Liver (tissue), 9 donors: ENCODE results near the gene PLXNB2. TPM values are rescaled to one million over a fixed set of nuclear protein-coding genes. Genes with fewer than 3 reads are reported as not detected.

Experiments used
- DNase-seq: peaks from one replicate; pipeline ENCODE4 v3.0.0-alpha.2; 2017; ENCODE audit warnings: low spot score
- H3K27ac ChIP-seq, 2 donors: one replicate each; pipeline ENCODE4 v1.7.0; 2013; ENCODE audit warnings: inconsistent platforms in 2 of 2, low read length in 2 of 2, control low read depth in 1 of 2, low read depth in 1 of 2, mild to moderate bottlenecking in 1 of 2
- H3K27me3 ChIP-seq, 4 donors: one replicate each; pipeline versions ENCODE4 v1.6.1 to v1.7.0; 2013; ENCODE audit warnings: low read length in 3 of 4, inconsistent platforms in 1 of 4, mild to moderate bottlenecking in 1 of 4, moderate library complexity in 1 of 4; ENCODE audit not compliant: control insufficient read depth in 4 of 4, insufficient read depth in 4 of 4
- H3K36me3 ChIP-seq, 4 donors: one replicate each; pipeline versions ENCODE4 v1.6.1 to v1.7.0; 2013; ENCODE audit warnings: low read length in 3 of 4, mild to moderate bottlenecking in 3 of 4, low read depth in 1 of 4, moderate library complexity in 1 of 4; ENCODE audit not compliant: control insufficient read depth in 4 of 4, insufficient read depth in 3 of 4
- H3K4me1 ChIP-seq, 4 donors: one replicate each; pipeline versions ENCODE4 v1.6.1 to v1.7.0; 2013; ENCODE audit warnings: low read length in 3 of 4, mild to moderate bottlenecking in 3 of 4, moderate library complexity in 1 of 4; ENCODE audit not compliant: control insufficient read depth in 4 of 4, insufficient read depth in 4 of 4
- H3K4me3 ChIP-seq, 3 donors: one replicate each; pipeline versions ENCODE4 v1.6.1 to v1.7.0; 2013; ENCODE audit warnings: low read length in 3 of 3, control low read depth in 1 of 3, low read depth in 1 of 3, mild to moderate bottlenecking in 1 of 3
- H3K9ac ChIP-seq, 2 donors: one replicate each; pipeline ENCODE4 v1.7.0; 2013; ENCODE audit warnings: low read length in 2 of 2, mild to moderate bottlenecking in 2 of 2, moderate library complexity in 2 of 2, control low read depth in 1 of 2, low read depth in 1 of 2
- H3K9me3 ChIP-seq, 4 donors: one replicate each; pipeline versions ENCODE4 v1.6.1 to v1.7.0; 2013; ENCODE audit warnings: low read length in 3 of 4; ENCODE audit not compliant: control insufficient read depth in 4 of 4
- EGR1 ChIP-seq, 2 donors: IDR thresholded peaks; 2 replicates each; pipeline ENCODE4 v1.6.1; 2016 to 2018; ENCODE audit warnings: antibody characterized with exemption in 2 of 2, low read depth in 2 of 2
- FOXA1 ChIP-seq: IDR thresholded peaks from 2 replicates; pipeline ENCODE4 v1.6.1; 2016; ENCODE audit warnings: antibody characterized with exemption
- GABPA ChIP-seq, 2 donors: IDR thresholded peaks in 1 of 2; conservative IDR thresholded peaks in 1 of 2; 2 replicates each; pipeline ENCODE4 v1.6.1; 2016; ENCODE audit warnings: antibody characterized with exemption in 2 of 2, mild to moderate bottlenecking in 1 of 2, moderate library complexity in 1 of 2
- HNF4A ChIP-seq, 2 donors: conservative IDR thresholded peaks; 2 replicates each; pipeline ENCODE4 v1.6.1; 2016; ENCODE audit warnings: antibody characterized with exemption in 2 of 2, mild to moderate bottlenecking in 2 of 2
- HNF4G ChIP-seq: IDR thresholded peaks from 2 replicates; pipeline ENCODE4 v1.6.1; 2016; ENCODE audit warnings: antibody characterized with exemption
- JUND ChIP-seq, 2 donors: IDR thresholded peaks; 2 replicates each; pipeline ENCODE4 v1.6.1; 2016; ENCODE audit warnings: antibody characterized with exemption in 2 of 2
- NR2F2 ChIP-seq: IDR thresholded peaks from 2 replicates; pipeline ENCODE4 v1.6.1; 2016; ENCODE audit warnings: antibody characterized with exemption
- RAD21 ChIP-seq, 2 donors: IDR thresholded peaks; 2 replicates each; pipeline ENCODE4 v1.6.1; 2016; ENCODE audit warnings: antibody characterized with exemption in 2 of 2, mild to moderate bottlenecking in 2 of 2
- RXRA ChIP-seq, 2 donors: IDR thresholded peaks; 2 replicates each; pipeline ENCODE4 v1.6.1; 2017 to 2018; ENCODE audit warnings: antibody characterized with exemption in 2 of 2, mild to moderate bottlenecking in 1 of 2
- SP1 ChIP-seq: IDR thresholded peaks from 2 replicates; pipeline ENCODE4 v1.6.1; 2018; ENCODE audit warnings: antibody characterized with exemption, mild to moderate bottlenecking
- TAF1 ChIP-seq: conservative IDR thresholded peaks from 2 replicates; pipeline ENCODE4 v1.6.1; 2016; ENCODE audit warnings: antibody characterized with exemption, mild to moderate bottlenecking
- YY1 ChIP-seq: IDR thresholded peaks from 2 replicates; pipeline ENCODE4 v1.6.1; 2016; ENCODE audit warnings: antibody characterized with exemption, mild to moderate bottlenecking
- WGBS: extraction: QIAGEN DNeasy Blood & Tissue Kit; methylation state at CpG from one replicate; pipeline ENCODE4 v1.1.7; 2013; 5-methylcytosine and 5-hydroxymethylcytosine counted together
- polyA plus RNA-seq, 2 donors: library from polyadenylated mRNA; stranded (reverse) in 1 of 2; unstranded in 1 of 2; fragments of 200-250 nt in 1 of 2; fragments of >200 nt in 1 of 2; fragmentation: Nextera tagmentation in 1 of 2; extraction: Ambion mirVana in 1 of 2; gene quantifications; one replicate each; pipeline versions ENCODE4 v1.2.1 to v1.2.3, GENCODE V29; 2013 to 2015
- total RNA-seq, 2 donors: library from RNA; depleted of rRNA; stranded (reverse); fragments of >200 nt; gene quantifications; one replicate each; pipeline ENCODE4 v1.2.3, GENCODE V29; 2014
- TF ChIP-seq, protein P1 (sequence below): IDR thresholded peaks from 2 replicates; pipeline ENCODE4 v1.6.1; 2016; ENCODE audit warnings: antibody characterized with exemption
- TF ChIP-seq, protein P2 (sequence below): IDR thresholded peaks from 2 replicates; pipeline ENCODE4 v1.6.1; 2016; ENCODE audit warnings: antibody characterized with exemption
- TF ChIP-seq, protein P3 (sequence below): IDR thresholded peaks from 2 replicates; pipeline ENCODE4 v1.6.1; 2016; ENCODE audit warnings: antibody characterized with exemption
- TF ChIP-seq, protein P4 (sequence below): fragments of 150-350 bp; IDR thresholded peaks from 2 replicates; pipeline ENCODE4 v1.5.1; 2017; ENCODE audit warnings: improper control_type of control experiment, low read depth, low read length; ENCODE audit not compliant: missing input control
- TF ChIP-seq, protein P5 (sequence below): IDR thresholded peaks from 2 replicates; pipeline ENCODE4 v1.6.1; 2016; ENCODE audit warnings: antibody characterized with exemption, mild to moderate bottlenecking
- donor health status: healthy.
- donor health status: healthy.
- donor health status: healthy.
- donor health status: healthy.
- donor health status: healthy.

Gene PLXNB2
- total and polyA plus RNA-seq, 4 donors = 28.8 to 95.7 (median 73.9) TPM

DNA sequence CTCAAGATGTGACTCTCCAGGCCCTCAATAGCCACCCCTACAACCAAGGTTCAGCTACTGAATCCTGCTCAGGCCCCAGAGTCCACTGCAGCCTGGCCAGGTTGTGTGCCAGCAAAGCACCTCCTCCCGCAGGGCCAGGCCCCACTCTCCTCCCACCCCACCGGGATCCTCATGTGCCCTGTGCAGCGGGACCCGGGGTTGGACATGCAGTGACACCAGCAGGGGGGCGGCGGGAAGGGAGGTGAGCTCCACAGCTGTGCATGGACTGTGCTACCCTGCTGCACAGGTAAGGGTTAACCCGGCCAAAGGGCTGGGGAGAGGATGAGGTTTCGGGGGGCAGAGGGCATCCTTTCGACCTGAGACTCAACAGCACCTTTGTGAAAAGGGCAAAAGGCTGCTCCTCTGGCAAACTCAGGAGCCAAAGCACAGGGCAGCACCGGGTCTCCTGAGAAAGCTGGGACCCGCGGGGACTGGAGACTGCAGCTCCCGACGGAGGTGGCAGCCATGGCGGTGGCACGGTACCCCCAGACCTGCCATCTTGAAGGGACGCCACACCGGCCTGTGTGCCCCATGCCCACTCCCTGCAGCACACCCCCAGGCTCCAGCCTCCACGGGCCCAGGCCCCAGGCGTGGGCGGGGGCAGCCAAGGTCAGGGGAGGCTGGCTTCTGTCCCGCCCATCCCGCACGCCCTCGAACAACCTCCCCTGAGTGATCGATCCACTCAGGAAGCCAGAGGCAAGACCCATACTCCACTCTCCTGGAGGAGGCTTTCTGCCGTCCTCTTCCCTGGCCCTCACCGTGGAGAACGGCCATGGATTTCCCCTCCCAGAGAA lies 10.6 kb downstream of the PLXNB2 start:
- Histone ChIP-seq H3K27me3 (no peaks in the 10 kb centered on the region), H3K4me1 (peaks cover 54 to 90% (median 74%) of the 10 kb centered on the region in 4 donors), H3K36me3 (peaks cover 0 to 2% (median 0%) of the 10 kb centered on the region in 4 donors), H3K9me3 (no peaks in the 10 kb centered on the region), H3K4me3 (peak overlapping the region in 2 of 3 donors; percentile 12 to 36), H3K9ac (no peak overlapping the region), H3K27ac (peak overlapping the region; percentile 16 to 70)
- no peak for TF ChIP-seq GABPA (IDR thresholded peaks at IDR 0.05 in 1 of 2, conservative IDR thresholded peaks at IDR 0.05 in 1 of 2)
- TF ChIP-seq, protein P1, sequence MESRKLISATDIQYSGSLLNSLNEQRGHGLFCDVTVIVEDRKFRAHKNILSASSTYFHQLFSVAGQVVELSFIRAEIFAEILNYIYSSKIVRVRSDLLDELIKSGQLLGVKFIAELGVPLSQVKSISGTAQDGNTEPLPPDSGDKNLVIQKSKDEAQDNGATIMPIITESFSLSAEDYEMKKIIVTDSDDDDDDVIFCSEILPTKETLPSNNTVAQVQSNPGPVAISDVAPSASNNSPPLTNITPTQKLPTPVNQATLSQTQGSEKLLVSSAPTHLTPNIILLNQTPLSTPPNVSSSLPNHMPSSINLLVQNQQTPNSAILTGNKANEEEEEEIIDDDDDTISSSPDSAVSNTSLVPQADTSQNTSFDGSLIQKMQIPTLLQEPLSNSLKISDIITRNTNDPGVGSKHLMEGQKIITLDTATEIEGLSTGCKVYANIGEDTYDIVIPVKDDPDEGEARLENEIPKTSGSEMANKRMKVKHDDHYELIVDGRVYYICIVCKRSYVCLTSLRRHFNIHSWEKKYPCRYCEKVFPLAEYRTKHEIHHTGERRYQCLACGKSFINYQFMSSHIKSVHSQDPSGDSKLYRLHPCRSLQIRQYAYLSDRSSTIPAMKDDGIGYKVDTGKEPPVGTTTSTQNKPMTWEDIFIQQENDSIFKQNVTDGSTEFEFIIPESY = no peak
- TF ChIP-seq EGR1 (IDR thresholded peaks at IDR 0.05; ENCODE audit: low read depth in 2 of 2) = peak; percentile 47 to 79
- peak; percentile 24 for TF ChIP-seq HNF4G
- TF ChIP-seq YY1 = peak; percentile 15
- peak; percentile 56 to 67 for TF ChIP-seq HNF4A (conservative IDR thresholded peaks at IDR 0.05)
- peak; percentile 35 to 64 for TF ChIP-seq RXRA (IDR thresholded peaks at IDR 0.05)
- DNase-seq = no peak
- WGBS = 32% methylated on average over 29 of the region's 29 CpGs

DNA sequence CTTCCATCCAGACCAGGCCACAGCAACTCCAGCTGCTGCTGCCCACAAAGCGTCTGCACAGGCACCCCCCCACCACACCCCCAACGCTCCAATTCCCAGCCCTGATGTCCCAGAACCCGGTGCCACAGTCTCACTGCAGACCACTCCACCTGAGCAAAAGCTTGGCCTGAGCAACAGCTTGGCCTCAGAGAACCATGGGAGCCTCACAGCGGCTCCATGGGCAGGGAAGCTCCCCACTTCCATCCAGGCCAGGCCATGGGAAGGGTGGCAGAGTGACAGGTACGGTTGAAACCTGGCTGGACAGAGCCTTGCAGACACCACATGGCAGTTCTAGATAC lies 13.2 kb downstream of the PLXNB2 start:
- peak overlapping the region in 1 of 2 donors; percentile 67 for H3K9ac ChIP-seq
- TF ChIP-seq, protein P2, sequence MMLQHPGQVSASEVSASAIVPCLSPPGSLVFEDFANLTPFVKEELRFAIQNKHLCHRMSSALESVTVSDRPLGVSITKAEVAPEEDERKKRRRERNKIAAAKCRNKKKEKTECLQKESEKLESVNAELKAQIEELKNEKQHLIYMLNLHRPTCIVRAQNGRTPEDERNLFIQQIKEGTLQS = no peak
- TF ChIP-seq YY1 (no peak), TAF1 (no peak), RAD21 (IDR thresholded peaks at IDR 0.05) (no peak), HNF4G (no peak), GABPA (IDR thresholded peaks at IDR 0.05 in 1 of 2, conservative IDR thresholded peaks at IDR 0.05 in 1 of 2) (no peak), SP1 (no peak), EGR1 (IDR thresholded peaks at IDR 0.05; ENCODE audit: low read depth in 2 of 2) (no peak)
- TF ChIP-seq, protein P3, sequence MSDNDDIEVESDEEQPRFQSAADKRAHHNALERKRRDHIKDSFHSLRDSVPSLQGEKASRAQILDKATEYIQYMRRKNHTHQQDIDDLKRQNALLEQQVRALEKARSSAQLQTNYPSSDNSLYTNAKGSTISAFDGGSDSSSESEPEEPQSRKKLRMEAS = no peak
- H3K27ac ChIP-seq = peak overlapping the region; percentile 73 to 82
- H3K36me3 ChIP-seq = peaks cover 3 to 12% (median 7%) of the 10 kb centered on the region in 4 donors
- H3K4me1 ChIP-seq = peaks cover 41 to 76% (median 62%) of the 10 kb centered on the region in 4 donors
- no peak for DNase-seq
- WGBS = 22% methylated on average over 5 of the region's 5 CpGs
- H3K27me3 ChIP-seq = no peaks in the 10 kb centered on the region
- H3K4me3 ChIP-seq = peak overlapping the region in 1 of 3 donors; percentile 43
- no peaks in the 10 kb centered on the region for H3K9me3 ChIP-seq

DNA sequence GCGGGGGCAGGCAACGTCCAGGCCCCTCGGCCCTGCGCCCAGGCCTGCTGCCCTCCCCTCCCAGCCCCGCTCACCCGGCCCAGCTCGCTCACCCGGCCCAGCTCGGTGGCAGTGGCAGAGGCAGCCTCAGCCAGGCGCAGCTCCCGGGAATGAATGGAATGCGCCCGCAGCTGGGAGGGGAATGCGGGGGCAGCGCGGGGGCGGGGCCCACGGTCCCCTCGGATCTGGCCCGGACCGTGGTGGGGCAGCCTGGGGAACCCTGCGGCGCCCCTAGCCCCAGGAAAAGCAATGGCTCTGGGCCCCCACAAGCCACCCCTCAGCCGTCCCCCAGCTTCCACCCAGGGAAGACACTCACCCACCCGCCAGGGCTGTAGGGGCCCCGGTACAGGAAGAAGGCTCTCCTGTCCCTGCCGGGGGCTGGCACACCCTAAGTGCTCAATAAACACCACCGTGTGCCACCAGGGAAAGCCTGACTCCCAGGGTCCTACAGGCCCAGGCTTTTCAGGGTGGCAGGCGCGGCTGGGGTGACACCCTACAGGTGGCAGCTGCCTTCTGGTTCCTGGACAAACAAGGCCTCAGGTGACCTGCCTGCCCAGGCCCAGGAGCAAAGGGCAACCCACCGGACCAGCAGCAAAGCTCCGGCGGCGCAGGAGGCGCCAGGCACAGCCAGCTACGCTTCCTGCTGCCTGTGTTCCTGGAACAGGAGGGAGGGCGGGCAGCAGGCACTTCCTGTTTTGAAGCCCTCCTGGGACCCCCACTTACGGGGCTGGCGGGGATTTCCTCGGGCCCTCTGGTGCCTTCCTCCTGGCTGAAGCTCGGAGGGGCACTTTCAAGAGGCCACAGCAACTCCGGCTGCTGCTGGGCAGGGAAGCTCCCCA lies 13.8 kb downstream of the PLXNB2 start:
- no peaks in the 10 kb centered on the region for H3K9me3 ChIP-seq
- H3K4me3 ChIP-seq = peak overlapping the region; percentile 0 to 53 (median 43)
- peak; percentile 56 for DNase-seq
- no peaks in the 10 kb centered on the region for H3K27me3 ChIP-seq
- no peak overlapping the region for H3K9ac ChIP-seq
- H3K27ac ChIP-seq = peak overlapping the region; percentile 73 to 82
- peaks cover 41 to 72% (median 59%) of the 10 kb centered on the region in 4 donors for H3K4me1 ChIP-seq
- 6% methylated on average over 42 of the region's 42 CpGs for WGBS
- H3K36me3 ChIP-seq = peaks cover 7 to 17% (median 11%) of the 10 kb centered on the region in 4 donors
- TF ChIP-seq, protein P4, sequence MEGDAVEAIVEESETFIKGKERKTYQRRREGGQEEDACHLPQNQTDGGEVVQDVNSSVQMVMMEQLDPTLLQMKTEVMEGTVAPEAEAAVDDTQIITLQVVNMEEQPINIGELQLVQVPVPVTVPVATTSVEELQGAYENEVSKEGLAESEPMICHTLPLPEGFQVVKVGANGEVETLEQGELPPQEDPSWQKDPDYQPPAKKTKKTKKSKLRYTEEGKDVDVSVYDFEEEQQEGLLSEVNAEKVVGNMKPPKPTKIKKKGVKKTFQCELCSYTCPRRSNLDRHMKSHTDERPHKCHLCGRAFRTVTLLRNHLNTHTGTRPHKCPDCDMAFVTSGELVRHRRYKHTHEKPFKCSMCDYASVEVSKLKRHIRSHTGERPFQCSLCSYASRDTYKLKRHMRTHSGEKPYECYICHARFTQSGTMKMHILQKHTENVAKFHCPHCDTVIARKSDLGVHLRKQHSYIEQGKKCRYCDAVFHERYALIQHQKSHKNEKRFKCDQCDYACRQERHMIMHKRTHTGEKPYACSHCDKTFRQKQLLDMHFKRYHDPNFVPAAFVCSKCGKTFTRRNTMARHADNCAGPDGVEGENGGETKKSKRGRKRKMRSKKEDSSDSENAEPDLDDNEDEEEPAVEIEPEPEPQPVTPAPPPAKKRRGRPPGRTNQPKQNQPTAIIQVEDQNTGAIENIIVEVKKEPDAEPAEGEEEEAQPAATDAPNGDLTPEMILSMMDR = no peak
- TF ChIP-seq, protein P5, sequence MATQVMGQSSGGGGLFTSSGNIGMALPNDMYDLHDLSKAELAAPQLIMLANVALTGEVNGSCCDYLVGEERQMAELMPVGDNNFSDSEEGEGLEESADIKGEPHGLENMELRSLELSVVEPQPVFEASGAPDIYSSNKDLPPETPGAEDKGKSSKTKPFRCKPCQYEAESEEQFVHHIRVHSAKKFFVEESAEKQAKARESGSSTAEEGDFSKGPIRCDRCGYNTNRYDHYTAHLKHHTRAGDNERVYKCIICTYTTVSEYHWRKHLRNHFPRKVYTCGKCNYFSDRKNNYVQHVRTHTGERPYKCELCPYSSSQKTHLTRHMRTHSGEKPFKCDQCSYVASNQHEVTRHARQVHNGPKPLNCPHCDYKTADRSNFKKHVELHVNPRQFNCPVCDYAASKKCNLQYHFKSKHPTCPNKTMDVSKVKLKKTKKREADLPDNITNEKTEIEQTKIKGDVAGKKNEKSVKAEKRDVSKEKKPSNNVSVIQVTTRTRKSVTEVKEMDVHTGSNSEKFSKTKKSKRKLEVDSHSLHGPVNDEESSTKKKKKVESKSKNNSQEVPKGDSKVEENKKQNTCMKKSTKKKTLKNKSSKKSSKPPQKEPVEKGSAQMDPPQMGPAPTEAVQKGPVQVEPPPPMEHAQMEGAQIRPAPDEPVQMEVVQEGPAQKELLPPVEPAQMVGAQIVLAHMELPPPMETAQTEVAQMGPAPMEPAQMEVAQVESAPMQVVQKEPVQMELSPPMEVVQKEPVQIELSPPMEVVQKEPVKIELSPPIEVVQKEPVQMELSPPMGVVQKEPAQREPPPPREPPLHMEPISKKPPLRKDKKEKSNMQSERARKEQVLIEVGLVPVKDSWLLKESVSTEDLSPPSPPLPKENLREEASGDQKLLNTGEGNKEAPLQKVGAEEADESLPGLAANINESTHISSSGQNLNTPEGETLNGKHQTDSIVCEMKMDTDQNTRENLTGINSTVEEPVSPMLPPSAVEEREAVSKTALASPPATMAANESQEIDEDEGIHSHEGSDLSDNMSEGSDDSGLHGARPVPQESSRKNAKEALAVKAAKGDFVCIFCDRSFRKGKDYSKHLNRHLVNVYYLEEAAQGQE = peak; percentile 27
- TF ChIP-seq NR2F2 (peak; percentile 86), JUND (IDR thresholded peaks at IDR 0.05) (no peak), FOXA1 (no peak), TAF1 (no peak), EGR1 (IDR thresholded peaks at IDR 0.05; ENCODE audit: low read depth in 2 of 2) (peak in 1 of 2 donors; percentile 58)
